Measurements from ENCODE around the gene SAMHD1.
"Not testable (repeated sequence)": the region's sequence is repeated elsewhere in the genome, so short reads cannot be mapped to it uniquely, and the experiment has no call there.

SAMHD1 gene

DNA sequence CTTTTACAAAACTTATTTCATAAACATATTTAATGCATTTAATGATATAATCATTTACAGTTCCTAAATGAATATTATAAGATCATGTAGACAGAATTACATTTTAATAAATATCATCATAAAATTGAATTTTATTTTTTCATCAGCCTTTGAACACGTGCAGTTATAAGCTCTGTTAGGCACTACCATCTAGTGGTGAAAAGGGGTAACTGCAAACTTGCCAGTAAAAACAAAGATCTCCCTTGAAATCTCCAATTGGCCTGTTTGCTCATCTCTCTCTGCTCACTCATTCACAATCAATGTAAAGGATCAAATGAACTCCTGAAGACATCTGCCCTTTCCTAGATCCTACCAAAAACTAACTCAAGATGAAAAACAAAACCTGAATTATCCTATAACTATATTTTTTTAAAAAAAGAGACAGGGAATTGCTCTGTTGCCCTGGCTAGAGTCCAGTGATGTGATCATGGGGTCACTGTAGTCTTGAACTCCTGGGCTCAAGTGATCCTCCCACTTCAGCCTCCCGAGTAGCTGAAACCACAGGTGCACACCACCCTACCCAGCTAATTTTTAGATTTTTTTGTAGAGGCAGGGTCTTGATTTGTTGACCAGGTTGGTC lies 31.7 kb downstream of the SAMHD1 start:
- 0 out of 2 replicates have a peak overlapping the region, but pooled peaks have one; percentile 13 for H3K27ac ChIP-seq

DNA sequence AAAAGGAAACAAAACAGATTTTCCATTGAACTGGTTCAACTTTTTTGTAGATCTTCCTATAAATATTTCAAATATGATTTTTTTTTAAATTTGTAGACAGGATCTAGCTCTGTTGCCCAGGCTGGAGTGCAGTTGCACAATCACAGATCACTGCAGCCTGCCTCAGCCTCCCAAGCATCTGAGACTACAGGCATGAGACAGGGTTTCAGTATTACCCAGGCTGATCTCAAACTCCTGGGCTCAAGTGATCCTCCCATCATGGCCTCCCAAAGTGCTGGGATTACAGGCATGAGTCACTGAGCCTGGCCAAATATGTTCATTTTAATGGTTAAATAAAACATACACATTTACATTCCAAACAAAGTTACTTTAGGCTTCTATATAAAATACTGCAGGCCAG lies 33.6 kb downstream of the SAMHD1 start:
- TF ChIP-seq, protein P1, sequence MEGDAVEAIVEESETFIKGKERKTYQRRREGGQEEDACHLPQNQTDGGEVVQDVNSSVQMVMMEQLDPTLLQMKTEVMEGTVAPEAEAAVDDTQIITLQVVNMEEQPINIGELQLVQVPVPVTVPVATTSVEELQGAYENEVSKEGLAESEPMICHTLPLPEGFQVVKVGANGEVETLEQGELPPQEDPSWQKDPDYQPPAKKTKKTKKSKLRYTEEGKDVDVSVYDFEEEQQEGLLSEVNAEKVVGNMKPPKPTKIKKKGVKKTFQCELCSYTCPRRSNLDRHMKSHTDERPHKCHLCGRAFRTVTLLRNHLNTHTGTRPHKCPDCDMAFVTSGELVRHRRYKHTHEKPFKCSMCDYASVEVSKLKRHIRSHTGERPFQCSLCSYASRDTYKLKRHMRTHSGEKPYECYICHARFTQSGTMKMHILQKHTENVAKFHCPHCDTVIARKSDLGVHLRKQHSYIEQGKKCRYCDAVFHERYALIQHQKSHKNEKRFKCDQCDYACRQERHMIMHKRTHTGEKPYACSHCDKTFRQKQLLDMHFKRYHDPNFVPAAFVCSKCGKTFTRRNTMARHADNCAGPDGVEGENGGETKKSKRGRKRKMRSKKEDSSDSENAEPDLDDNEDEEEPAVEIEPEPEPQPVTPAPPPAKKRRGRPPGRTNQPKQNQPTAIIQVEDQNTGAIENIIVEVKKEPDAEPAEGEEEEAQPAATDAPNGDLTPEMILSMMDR (conservative IDR thresholded peaks at IDR 0.05): no peak

More for the DNA sequence above, 31.7 kb downstream of the SAMHD1 start:
- TF ChIP-seq, protein P1 (conservative IDR thresholded peaks at IDR 0.05): peak; percentile 97

DNA sequence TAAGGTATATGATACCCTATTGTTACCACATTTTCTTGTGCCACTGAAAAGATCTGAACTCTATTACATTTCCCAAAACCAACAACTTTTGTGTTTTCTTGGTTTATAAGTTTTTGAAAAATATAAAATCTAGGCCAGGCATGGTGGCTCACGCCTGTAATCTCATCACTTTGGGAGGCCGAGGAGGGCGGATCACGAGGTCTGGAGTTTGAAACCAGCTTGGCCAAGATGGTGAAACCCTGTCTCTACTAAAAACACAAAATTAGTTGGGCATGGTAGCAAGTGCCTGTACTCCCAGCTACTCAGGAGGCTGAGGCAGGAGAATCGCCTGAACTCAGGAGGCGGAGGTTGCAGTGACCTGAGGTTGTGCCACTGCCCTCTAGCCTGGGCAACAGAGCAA lies 34.3 kb downstream of the SAMHD1 start:
- H3K27ac ChIP-seq: no peak overlapping the region
- TF ChIP-seq, protein P1 (conservative IDR thresholded peaks at IDR 0.05): no peak

More for the DNA sequence above, 33.6 kb downstream of the SAMHD1 start:
- no peak overlapping the region for H3K27ac ChIP-seq

DNA sequence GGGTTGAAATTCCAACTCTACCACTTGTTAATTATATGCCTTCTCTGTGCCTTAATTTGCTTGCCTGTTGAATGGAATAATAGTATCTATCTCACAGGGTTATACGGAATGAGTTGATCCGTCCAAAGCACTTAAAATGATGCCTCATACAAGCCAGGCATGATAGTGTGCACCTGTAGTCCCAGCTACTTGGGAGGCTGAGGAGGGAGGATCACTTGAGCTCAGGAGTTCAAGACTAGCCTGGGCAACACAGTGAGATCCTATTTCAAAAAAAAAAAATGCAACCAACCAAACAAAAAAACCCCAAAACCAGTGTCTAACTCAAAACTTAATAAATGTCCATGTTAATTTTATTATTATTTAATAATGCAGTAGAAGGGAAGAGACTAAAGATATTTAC lies 35.3 kb downstream of the SAMHD1 start:
- no peak overlapping the region for H3K27ac ChIP-seq
- TF ChIP-seq, protein P1 (conservative IDR thresholded peaks at IDR 0.05): no peak

DNA sequence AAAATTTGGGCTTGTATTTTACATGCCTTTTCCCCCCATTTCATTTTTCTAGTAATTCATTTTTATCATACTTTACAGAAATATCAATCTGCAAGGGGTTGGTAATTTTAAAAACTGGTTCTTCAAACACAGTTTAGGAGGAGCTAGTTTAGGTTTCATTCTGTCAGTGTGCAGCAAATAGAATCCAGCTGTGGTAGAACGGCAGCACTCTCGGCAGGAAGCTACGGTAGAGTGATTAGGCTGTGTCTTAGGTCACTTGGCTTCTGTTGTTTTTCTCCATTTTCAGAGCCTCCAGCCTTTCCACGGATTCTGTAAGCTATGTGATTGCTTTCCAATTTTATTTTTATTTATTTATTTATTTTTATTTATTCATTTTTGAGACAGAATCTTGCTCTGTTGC lies 42.9 kb downstream of the SAMHD1 start:
- TF ChIP-seq, protein P1 (conservative IDR thresholded peaks at IDR 0.05): no peak
- H3K27ac ChIP-seq: no peak overlapping the region

DNA sequence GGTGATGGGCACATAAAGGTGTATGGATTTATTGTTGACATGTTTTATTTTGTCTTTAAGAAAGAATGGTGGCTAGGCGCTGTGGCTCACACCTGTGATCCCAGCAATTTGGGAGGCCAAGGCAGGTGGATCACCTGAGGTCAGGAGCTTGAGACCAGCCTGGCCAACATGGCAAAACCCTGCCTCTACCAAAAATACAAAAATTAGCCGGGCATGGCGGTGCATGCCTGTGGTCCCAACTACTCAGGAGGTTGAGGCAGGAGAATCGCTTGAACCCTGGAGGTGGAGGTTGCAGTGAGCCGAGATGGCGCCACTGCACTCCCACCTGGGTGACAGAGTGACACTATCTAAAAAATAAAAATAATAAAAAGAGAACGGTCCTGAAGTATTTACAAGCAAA lies 45.4 kb downstream of the SAMHD1 start:
- H3K27ac ChIP-seq: not testable (repeated sequence)

DNA sequence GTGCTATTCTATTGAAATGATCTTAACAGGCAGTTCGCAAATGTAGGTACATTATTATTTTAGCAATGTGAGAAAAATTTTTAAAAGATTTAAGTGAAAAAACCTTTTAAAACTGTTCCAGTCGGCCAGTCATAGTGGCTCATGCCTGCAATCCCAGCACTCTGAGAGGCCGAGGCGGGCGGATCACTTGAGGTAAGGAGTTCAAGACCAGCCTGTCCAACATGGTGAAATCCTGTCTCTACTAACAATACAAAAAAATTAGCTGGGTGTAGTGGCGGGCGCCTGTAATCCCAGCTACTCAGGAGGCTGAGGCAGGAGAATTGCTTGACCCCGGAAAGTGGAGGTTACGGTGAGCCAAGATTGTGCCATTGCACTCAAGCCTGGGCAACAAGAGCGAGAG lies 45.9 kb downstream of the SAMHD1 start:
- not testable (repeated sequence) for H3K27ac ChIP-seq

DNA sequence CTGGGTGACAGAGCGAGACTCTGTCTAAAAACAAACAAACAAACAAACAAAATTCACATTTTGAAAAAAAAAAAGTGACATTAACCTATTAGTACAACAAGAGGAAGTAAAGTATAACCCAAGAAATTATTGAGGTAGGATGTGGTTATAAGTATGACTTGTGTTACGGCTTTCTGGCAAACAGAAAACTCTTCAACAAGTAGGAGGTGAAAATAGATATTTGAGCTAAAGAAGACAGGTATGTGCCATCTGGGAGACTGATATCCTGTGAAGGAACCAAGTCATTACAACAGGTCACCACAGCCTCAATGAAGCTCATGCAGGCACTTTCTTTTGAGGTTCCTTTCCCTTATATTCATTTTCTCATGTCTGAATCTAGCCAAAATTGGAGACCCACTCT lies 46.8 kb downstream of the SAMHD1 start:
- TF ChIP-seq, protein P1 (conservative IDR thresholded peaks at IDR 0.05): no peak
- H3K27ac ChIP-seq: no peak overlapping the region

DNA sequence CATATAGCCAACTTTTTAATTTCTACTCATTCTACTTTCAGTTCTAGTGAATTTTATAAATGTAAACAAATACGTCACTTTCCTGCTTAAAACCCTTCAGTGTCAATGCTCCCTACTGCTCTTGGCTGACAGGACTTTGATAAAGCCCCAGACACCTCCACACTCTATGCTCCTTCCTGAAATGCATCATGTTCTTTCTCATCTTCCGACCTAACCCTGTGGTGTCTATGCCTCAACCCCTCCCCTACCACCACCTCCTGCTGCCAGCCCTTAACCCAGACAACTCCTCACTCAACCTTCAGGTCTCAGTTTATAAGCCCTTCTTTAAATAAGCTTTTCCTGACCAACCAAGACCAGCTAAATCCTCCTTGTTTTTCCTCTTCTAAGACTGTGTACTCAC lies 56.5 kb downstream of the SAMHD1 start:
- TF ChIP-seq, protein P1 (conservative IDR thresholded peaks at IDR 0.05): no peak

More for the DNA sequence above, 56.5 kb downstream of the SAMHD1 start:
- H3K27ac ChIP-seq: no peak overlapping the region
